Thyroid gland (tissue), 4 donors: ENCODE results near the gene RPL23. TPM values are rescaled to one million over a fixed set of nuclear protein-coding genes. Genes with fewer than 3 reads are reported as not detected.
A peak's percentile ranks its signal among the peaks of the same experiment; 100 is the strongest.

Experiments used
- DNase-seq, 2 donors: peaks; one replicate each; pipeline ENCODE4 v3.0.0-alpha.2; 2019
- H3K27ac ChIP-seq, 3 donors: fragments of 200-600 bp; sonication (generic); 1 replicate in 2 of 3; 2 replicates in 1 of 3; pipeline ENCODE4 v1.5.1; 2016 to 2019; ENCODE audit warnings: mild to moderate bottlenecking in 1 of 3, moderate library complexity in 1 of 3
- H3K27me3 ChIP-seq: fragments of 200-600 bp; sonication (generic); one replicate; pipeline ENCODE4 v1.5.1; 2019
- H3K36me3 ChIP-seq, 2 donors: fragments of 200-600 bp; sonication (generic); one replicate each; pipeline ENCODE4 v1.5.1; 2016 to 2019
- H3K4me1 ChIP-seq, 2 donors: fragments of 200-600 bp; sonication (generic); one replicate each; pipeline ENCODE4 v1.5.1; 2017 to 2019
- H3K4me3 ChIP-seq, 3 donors: fragments of 200-600 bp; sonication (generic); replicated peaks in 1 of 3; 1 replicate in 2 of 3; 2 replicates in 1 of 3; pipeline ENCODE4 v1.5.1; 2016; ENCODE audit warnings: mild to moderate bottlenecking in 1 of 3
- H3K9me3 ChIP-seq: fragments of 200-600 bp; sonication (generic); one replicate; pipeline ENCODE4 v1.5.1; 2017
- CTCF ChIP-seq, 6 experiments: fragments of 200-600 bp in 3 of 6; fragments of 450-650 bp in 3 of 6; sonication (generic) in 3 of 6; IDR thresholded peaks; one replicate each; pipeline ENCODE4 v1.5.1; 2016 to 2019; ENCODE audit warnings: antibody characterized with exemption in 6 of 6, mild to moderate bottlenecking in 2 of 6, inconsistent platforms in 1 of 6, moderate library complexity in 1 of 6
- POLR2A ChIP-seq, 2 donors: fragments of 450-650 bp; IDR thresholded peaks; one replicate each; pipeline ENCODE4 v1.6.1; 2017; ENCODE audit warnings: antibody characterized with exemption in 2 of 2, mild to moderate bottlenecking in 2 of 2, moderate library complexity in 1 of 2
- WGBS, 2 donors: methylation state at CpG; one replicate each; pipeline ENCODE4 v1.1.5; 2017; 5-methylcytosine and 5-hydroxymethylcytosine counted together
- intact Hi-C: fragments of 100-400 bp; cut with DNase I; formaldehyde crosslinking; loops from one replicate; pipeline ENCODE4 v1.15.1; 2023
- total RNA-seq, 4 donors: library from RNA; depleted of rRNA; stranded (reverse); fragments of >200 nt; gene quantifications; one replicate each; pipeline ENCODE4 v1.2.3, GENCODE V29; 2016

RPL23 gene
- total RNA-seq, 4 donors from 2014 or later = 1,055 to 2,735 (median 1,279) TPM

GRCh38 chr17:38885044-38885727 is 31.7 kb upstream of the RPL23 start:
- no peak for DNase-seq
- Histone ChIP-seq H3K27me3 (no peaks in the 10 kb centered on the region), H3K4me3 (no peak overlapping the region), H3K9me3 (no peaks in the 10 kb centered on the region), H3K36me3 (peaks cover 3 to 4% of the 10 kb centered on the region in 2 donors), H3K4me1 (peaks cover 34 to 65% of the 10 kb centered on the region in 2 donors), H3K27ac (no peak overlapping the region)
- intact Hi-C loops = no loop called here
- WGBS, 2 donors = 65 to 72% methylated on average over 8 of the region's 9 CpGs
- TF ChIP-seq POLR2A (IDR thresholded peaks at IDR 0.05) (no peak), CTCF (IDR thresholded peaks at IDR 0.05) (no peak)

DNA sequence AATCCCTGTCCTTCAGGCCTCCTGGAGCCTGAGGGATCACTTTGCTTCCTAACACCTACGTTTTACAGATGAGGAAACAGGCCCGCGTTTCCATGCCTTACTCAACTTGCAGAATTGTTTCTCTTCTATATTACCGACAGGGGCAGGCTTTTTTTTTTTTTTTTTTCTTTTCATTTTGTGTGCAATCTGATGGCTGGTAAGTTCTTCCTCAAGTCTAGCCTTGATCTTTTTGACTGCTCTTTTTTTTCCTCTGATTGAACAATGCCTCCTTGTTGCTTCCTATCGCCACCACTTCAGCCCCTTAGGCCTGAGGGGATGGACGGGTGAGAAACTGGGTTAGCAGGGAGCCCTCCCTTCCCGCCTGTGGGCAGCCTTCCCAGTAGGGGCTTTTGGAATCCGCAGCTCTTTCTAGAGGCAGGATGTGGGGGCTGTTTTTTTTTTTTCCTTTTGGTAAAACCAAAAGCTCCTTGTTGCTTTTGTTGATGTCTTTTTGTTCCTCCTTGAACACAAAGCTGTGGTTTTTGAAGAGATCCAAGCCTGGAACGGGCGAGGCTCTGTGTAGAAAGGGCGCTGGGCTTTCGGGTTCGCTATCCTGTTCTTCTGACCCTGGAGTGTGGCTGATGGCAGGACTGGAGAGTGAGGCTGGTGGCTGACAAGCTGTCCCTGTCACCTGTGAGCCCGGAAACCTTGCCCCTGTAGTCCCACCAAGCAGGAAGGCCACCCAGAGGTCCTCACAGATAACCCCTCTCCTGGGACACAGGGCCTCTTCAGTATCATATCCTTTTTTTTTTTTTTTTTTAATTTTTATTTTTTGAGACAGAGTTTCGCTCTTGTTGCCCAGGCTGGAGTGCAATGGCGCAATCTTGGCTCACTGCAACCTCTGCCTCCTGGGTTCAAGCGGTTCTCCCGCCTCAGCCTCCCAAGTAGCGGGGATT is 30.3 kb upstream of the RPL23 start:
- intact Hi-C loops = no loop called here
- WGBS, 2 donors = 54 to 62% methylated on average over 19 of the region's 19 CpGs

DNA sequence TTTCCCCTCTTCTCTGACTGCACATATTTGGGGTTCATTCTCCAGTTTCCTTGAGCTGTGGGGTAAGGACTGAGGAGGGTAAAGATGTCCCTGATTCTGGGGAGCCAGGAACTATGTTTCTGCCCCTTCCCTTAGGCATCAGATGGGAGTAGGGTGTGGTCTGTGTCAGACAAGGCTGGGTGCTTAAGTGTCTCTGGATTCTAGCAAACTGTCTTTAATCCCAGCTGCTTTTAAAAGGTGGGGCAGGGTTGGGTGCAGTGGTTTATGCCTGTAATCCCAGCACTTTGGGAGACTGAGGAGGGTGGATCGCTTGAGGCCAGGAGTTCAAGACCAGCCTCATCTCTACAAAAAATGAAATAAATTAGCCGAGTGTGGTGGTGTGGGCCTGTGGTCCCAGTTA is 29.3 kb upstream of the RPL23 start:
- Histone ChIP-seq H3K27me3 (no peaks in the 10 kb centered on the region), H3K4me3 (no peak overlapping the region), H3K27ac (peak overlapping the region in 1 of 3 donors; percentile 6), H3K36me3 (no peaks in the 10 kb centered on the region), H3K4me1 (peaks cover 48 to 77% of the 10 kb centered on the region in 2 donors), H3K9me3 (no peaks in the 10 kb centered on the region)
- DNase-seq = no peak
- 89% methylated on average over 2 of the region's 2 CpGs for WGBS, 2 donors
- TF ChIP-seq CTCF (IDR thresholded peaks at IDR 0.05) = no peak
- intact Hi-C loops = no loop called here

More for the DNA sequence above, 30.3 kb upstream of the RPL23 start:
- H3K4me3 ChIP-seq = no peak overlapping the region
- peak overlapping the region; percentile 12 to 58 (median 30) for H3K27ac ChIP-seq
- no peaks in the 10 kb centered on the region for H3K27me3 ChIP-seq
- DNase-seq = no peak
- TF ChIP-seq CTCF (IDR thresholded peaks at IDR 0.05) = no peak
- TF ChIP-seq POLR2A (IDR thresholded peaks at IDR 0.05) = no peak
- H3K36me3 ChIP-seq = peaks cover 0 to 2% of the 10 kb centered on the region in 2 donors
- H3K4me1 ChIP-seq = peaks cover 47 to 77% of the 10 kb centered on the region in 2 donors
- H3K9me3 ChIP-seq = no peaks in the 10 kb centered on the region

DNA sequence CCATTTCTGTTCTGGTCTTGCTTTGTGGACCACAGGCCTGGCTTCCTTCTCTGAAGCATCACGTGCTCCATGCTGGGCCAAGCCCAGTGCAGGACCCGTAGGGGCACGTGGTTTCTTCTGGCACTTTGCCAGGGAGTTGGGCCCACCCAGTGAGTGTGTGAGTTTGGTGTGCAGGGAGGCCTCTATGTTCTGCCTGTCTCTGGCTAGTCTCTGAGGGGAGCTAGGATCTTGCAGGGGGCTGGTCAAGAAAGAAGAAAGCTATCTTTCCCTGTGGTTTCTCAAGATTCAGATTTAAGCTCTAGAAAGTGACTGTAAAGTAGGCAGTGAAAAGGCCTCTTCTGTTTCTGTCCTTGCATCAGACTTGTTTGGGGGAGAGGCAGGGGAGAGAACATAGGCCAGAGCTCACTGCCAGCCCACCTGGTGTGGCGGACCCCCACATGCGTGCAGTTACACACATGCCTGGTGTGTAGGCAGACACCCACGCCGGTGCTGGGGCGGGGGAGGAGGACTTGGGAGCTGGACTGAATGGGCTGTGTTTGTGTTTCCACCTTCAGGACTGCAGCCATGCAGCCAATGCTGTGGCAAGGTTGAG is 28.2 kb upstream of the RPL23 start:
- peak; percentile 50 to 57 for DNase-seq
- TF ChIP-seq CTCF (IDR thresholded peaks at IDR 0.05) (no peak), POLR2A (IDR thresholded peaks at IDR 0.05) (no peak)
- Histone ChIP-seq H3K27me3 (no peaks in the 10 kb centered on the region), H3K4me3 (no peak overlapping the region), H3K36me3 (no peaks in the 10 kb centered on the region), H3K9me3 (no peaks in the 10 kb centered on the region), H3K27ac (peak overlapping the region in 2 of 3 donors; percentile 70 to 79), H3K4me1 (peaks cover 55 to 85% of the 10 kb centered on the region in 2 donors)
- WGBS, 2 donors = 26 to 28% methylated on average over 8 of the region's 8 CpGs
- intact Hi-C loops = no loop called here
